Mucosa of descending colon (tissue), 3 donors: Measurements from ENCODE around the gene RAB11FIP4. TPM values are rescaled to one million over a fixed set of nuclear protein-coding genes. Genes with fewer than 3 reads are reported as not detected.

Experiments used
- ATAC-seq: fragments of 200-7000 bp; cut with Tn5 transposase; one replicate; pipeline ENCODE4 v1.9.1; 2020; ENCODE audit warnings: mild to moderate bottlenecking, moderate library complexity
- DNase-seq, 3 donors: peaks; one replicate each; pipeline ENCODE4 v3.0.0-alpha.2; 2020
- H3K36me3 ChIP-seq: fragments of 200-600 bp; one replicate; pipeline ENCODE4 v1.8.0; 2021; ENCODE audit warnings: low read depth, mild to moderate bottlenecking
- H3K4me1 ChIP-seq: fragments of 200-600 bp; one replicate; pipeline ENCODE4 v1.8.0; 2021; ENCODE audit warnings: low read depth, mild to moderate bottlenecking
- H3K4me3 ChIP-seq: fragments of 200-600 bp; one replicate; pipeline ENCODE4 v1.8.0; 2021; ENCODE audit warnings: mild to moderate bottlenecking
- H3K9me3 ChIP-seq: fragments of 200-600 bp; one replicate; pipeline ENCODE4 v1.8.0; 2021; ENCODE audit warnings: mild to moderate bottlenecking
- intact Hi-C, 2 donors: fragments of 100-400 bp; cut with DNase I in 1 of 2; cut with micrococcal nuclease in 1 of 2; formaldehyde crosslinking; loops; one replicate each; pipeline versions ENCODE4 v1.11.0 to v1.11.1; 2022; cut with DNase I, micrococcal nuclease
- total RNA-seq, 3 donors: library from RNA; stranded (reverse); fragmentation: NEBNext Ultra II Directional in 2 of 3; extraction: Animal tissue kit (Norgen Biotek cat#: 25700) in 2 of 3; gene quantifications; one replicate each; pipeline versions ENCODE4 v1.2.1 to v1.2.4, GENCODE V29; 2021 to 2023
- TF ChIP-seq, protein P1 (sequence below): fragments of 200-600 bp; IDR thresholded peaks from one replicate; pipeline ENCODE4 v1.8.0; 2022; ENCODE audit warnings: antibody characterized with exemption, mild to moderate bottlenecking
- donor health status: DM: no; HTN: no; CAD: no; lungs with moderate emphysema.
- donor health status: DM: no; HTN: no; CAD: no.
- donor health status: DM: no; HTN: yes; CAD: no.

RAB11FIP4 gene
- total RNA-seq, 3 donors from 2014 or later = 24.5 to 49.9 (median 40.7) TPM

GRCh38 chr17:31392002-31392855, 754 bp downstream of the RAB11FIP4 start:
- DNase-seq (no peak), ATAC-seq (no peak)
- H3K9me3 ChIP-seq = no peaks in the 10 kb centered on the region
- TF ChIP-seq, protein P1, sequence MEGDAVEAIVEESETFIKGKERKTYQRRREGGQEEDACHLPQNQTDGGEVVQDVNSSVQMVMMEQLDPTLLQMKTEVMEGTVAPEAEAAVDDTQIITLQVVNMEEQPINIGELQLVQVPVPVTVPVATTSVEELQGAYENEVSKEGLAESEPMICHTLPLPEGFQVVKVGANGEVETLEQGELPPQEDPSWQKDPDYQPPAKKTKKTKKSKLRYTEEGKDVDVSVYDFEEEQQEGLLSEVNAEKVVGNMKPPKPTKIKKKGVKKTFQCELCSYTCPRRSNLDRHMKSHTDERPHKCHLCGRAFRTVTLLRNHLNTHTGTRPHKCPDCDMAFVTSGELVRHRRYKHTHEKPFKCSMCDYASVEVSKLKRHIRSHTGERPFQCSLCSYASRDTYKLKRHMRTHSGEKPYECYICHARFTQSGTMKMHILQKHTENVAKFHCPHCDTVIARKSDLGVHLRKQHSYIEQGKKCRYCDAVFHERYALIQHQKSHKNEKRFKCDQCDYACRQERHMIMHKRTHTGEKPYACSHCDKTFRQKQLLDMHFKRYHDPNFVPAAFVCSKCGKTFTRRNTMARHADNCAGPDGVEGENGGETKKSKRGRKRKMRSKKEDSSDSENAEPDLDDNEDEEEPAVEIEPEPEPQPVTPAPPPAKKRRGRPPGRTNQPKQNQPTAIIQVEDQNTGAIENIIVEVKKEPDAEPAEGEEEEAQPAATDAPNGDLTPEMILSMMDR = no peak
- intact Hi-C loops = no loop called here
- H3K4me1 ChIP-seq = no peaks in the 10 kb centered on the region
- no peak overlapping the region for H3K4me3 ChIP-seq
- H3K36me3 ChIP-seq = no peaks in the 10 kb centered on the region

DNA sequence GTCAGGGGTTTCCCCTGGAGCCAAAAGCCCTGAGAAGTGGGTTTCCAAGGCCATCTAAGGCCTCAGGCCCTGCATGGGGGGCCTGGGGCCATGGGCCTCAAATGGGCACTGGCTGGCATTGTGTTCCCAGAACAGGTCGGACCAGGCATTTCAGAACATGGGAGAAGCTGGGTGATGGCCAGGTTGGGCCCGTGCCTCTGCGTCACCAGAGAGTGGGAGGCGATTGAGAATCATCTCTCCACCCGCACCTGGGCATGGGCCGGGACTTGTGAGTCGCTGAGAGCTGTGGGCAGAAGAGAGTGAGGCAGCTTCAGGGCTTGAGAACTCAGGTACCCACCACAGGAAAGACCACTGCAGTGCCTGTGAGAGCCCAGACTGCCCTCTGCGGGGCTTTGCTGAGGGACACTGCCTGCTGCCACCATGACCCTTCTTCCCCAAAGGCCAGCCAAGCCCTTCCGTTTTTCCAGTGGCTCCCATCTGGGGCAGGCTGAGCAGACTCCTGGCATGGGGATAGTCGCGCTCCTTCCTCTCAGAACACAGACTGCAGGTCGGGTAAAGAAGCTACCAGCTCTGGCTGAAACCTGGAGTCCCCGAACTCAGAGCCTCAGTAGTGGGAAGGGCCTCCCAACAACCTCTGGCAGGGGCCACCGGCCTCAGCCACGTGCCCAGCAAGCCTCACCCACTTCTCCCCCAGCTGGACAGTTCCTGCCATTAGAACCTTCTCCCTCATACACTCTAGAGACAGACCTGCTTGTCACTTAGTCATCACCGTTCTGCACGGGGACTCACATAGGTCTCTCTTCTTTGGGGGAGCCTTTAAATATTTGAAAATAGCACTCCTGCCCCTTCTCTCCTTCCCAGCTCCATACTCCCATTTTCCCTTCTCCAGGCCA, 1.6 kb downstream of the RAB11FIP4 start:
- intact Hi-C loops = no loop called here
- no peaks in the 10 kb centered on the region for H3K36me3 ChIP-seq
- TF ChIP-seq, protein P1 = no peak
- ATAC-seq (no peak), DNase-seq (no peak)
- no peaks in the 10 kb centered on the region for H3K4me1 ChIP-seq
- no peaks in the 10 kb centered on the region for H3K9me3 ChIP-seq
- H3K4me3 ChIP-seq = no peak overlapping the region

DNA sequence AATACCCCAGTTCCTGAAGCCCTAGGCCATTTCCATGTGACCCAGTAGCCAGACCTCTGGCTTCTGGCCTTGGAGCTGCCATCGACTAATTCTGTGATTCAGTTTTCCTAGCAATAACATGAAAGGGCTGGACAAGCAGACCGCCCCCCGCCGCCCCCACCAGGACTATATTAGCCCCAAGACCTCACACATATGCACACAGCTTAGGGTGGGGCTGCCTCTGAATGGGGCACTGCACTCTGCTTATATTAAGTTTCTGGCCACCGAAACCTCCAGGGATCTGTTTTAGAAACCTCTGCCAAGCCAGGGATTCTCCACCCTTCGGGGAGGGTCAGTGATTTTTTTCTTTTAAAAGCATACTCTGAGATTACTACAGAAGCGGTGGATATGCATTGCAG, 2.3 kb downstream of the RAB11FIP4 start:
- intact Hi-C loops = no loop called here
- DNase-seq = no peak
- Histone ChIP-seq H3K4me1 (no peaks in the 10 kb centered on the region), H3K4me3 (no peak overlapping the region), H3K9me3 (no peaks in the 10 kb centered on the region), H3K36me3 (no peaks in the 10 kb centered on the region)
- no peak for ATAC-seq
- TF ChIP-seq, protein P1 = no peak

DNA sequence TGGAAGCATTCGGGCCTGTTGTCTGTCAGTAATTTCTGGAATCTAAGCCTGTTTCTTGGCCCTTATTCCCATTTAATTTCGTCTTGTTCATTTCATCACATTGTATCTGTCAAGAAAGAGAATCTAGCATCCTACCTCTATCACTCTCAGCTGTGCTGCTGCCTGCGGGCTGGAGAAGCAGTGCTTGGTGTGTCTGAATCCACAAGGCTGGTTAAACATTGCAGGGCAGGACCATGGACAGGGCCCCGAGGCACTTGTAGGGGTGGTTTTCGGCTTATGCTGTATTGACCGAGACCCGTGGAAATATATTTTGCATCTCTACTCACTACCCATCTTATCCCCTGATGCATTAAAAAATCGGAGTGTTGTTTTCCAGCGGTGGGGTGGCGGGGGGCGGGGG, 3.1 kb downstream of the RAB11FIP4 start:
- peak in 2 of 3 donors; percentile 59 to 73 for DNase-seq
- Histone ChIP-seq H3K4me3 (no peak overlapping the region), H3K9me3 (no peaks in the 10 kb centered on the region), H3K4me1 (no peaks in the 10 kb centered on the region), H3K36me3 (no peaks in the 10 kb centered on the region)
- peak; percentile 33 for ATAC-seq
- intact Hi-C loops = no loop called here
- TF ChIP-seq, protein P1 = no peak

DNA sequence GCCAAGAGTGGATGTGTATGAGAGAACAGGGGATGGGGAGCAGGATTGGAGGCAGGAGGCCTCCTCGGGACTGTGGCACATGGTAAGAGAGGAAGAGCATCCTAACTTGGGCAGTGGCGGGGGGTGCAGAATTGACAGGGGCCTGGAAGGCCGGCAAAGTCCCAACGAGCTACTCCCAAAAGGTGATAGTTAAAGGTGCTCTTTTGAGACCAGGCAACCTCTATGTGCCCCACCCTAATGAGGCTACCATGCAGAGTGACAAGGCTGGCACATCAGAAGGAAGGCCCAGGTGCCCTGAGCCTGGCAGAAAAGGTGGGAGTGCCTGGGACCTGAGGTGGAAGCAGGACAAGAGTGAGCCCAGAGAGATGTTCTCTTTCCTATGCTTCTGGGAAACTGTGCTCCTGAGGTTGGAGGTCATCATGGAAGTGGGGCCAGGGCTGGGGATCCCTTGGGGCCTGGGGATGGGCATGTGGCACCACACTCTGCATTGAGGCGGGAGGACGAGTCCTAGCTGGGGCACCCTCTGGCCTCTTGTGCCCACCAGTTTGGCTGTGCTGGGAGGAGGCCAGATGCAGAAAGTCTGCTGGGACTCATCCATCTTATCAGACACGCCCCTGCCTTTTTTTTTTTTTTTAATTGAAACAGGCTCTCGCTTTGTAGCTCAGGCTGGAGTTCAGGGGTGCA, 5.9 kb downstream of the RAB11FIP4 start:
- TF ChIP-seq, protein P1 = no peak
- no peak for ATAC-seq
- no peak for DNase-seq

More for the DNA sequence above, 5.9 kb downstream of the RAB11FIP4 start:
- Histone ChIP-seq H3K9me3 (no peaks in the 10 kb centered on the region), H3K4me3 (no peak overlapping the region), H3K36me3 (no peaks in the 10 kb centered on the region), H3K4me1 (no peaks in the 10 kb centered on the region)
- intact Hi-C loops = no loop called here
